ENCODE results near the gene TRAF4. TPM values are rescaled to one million over a fixed set of nuclear protein-coding genes. Genes with fewer than 3 reads are reported as not detected.
A peak's percentile ranks its signal among the peaks of the same experiment; 100 is the strongest.

Gene TRAF4
- total RNA-seq, 2 experiments from 2014 or later: 411 to 416 TPM

DNA sequence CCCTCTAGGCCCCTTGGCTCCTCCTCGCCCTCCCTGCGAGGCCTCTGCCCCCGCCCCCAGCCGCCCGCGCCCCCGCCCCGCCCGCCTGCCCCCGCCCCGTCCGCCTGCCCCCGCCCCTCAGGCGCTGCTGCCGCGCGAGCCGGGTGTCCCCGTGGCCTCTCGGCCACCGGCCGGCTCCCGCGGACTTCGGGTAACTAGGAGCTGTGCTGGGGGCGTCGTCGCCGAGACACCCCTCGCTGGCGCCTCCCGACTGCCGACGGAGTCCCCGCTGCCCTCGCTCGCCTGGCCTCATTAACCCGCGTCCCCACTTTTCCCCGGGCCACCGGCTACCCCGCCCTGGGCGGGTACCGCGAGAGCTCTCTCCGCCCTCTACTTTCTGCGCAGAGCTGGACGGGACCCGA lies 17.6 kb upstream of the TRAF4 start, which contains the start of gene TLCD1:
TLCD1 (minus strand) TSS at position 8 of the 401 bp plus-strand sequence. CDS start 136 bp downstream, outside the sequence.
- Histone ChIP-seq H3K36me3 (ENCODE audit: insufficient read depth, low read length) (peaks cover 40% of the 10 kb centered on the region), H3K9me3 (ENCODE audit: control insufficient read depth in 1 of 2, insufficient read depth in 1 of 2, low read length in 2 of 2) (no peaks in the 10 kb centered on the region), H3K27ac (ENCODE audit: low read depth in 1 of 2, low read length in 2 of 2) (peak within 1 kb of the TSS; percentile 99 to 100), H3K27me3 (ENCODE audit: control insufficient read depth in 1 of 2, insufficient read depth in 2 of 2, low read length in 2 of 2) (no peaks in the 10 kb centered on the region), H3K4me1 (ENCODE audit: insufficient read depth, low read length) (peaks cover 68% of the 10 kb centered on the region), H3K4me3 (ENCODE audit: low read length) (peak within 1 kb of the TSS; percentile 75)
- H3K27ac Mint-ChIP-seq: peak within 1 kb of the TSS; percentile 100
- H3K27me3 Mint-ChIP-seq: no peaks in the 10 kb centered on the region
- DNase-seq (peak; percentile 32 to 84 (median 56)), ATAC-seq (ENCODE audit: poor library complexity) (no peak)
- no peaks in the 10 kb centered on the region for H3K9me3 Mint-ChIP-seq
- H3K4me1 Mint-ChIP-seq (ENCODE audit: low read depth): peaks cover 66% of the 10 kb centered on the region
- POLR2A ChIA-PET: interaction anchor here (0.6 to 6.5 kb wide), 24 partner anchors 10 to 568 kb away, joined by 3 to 268 read pairs (median 6); partner anchors contain the start of genes BLTP2, DHRS13, FAM222B and FLOT2
- TF ChIP-seq, protein P1, sequence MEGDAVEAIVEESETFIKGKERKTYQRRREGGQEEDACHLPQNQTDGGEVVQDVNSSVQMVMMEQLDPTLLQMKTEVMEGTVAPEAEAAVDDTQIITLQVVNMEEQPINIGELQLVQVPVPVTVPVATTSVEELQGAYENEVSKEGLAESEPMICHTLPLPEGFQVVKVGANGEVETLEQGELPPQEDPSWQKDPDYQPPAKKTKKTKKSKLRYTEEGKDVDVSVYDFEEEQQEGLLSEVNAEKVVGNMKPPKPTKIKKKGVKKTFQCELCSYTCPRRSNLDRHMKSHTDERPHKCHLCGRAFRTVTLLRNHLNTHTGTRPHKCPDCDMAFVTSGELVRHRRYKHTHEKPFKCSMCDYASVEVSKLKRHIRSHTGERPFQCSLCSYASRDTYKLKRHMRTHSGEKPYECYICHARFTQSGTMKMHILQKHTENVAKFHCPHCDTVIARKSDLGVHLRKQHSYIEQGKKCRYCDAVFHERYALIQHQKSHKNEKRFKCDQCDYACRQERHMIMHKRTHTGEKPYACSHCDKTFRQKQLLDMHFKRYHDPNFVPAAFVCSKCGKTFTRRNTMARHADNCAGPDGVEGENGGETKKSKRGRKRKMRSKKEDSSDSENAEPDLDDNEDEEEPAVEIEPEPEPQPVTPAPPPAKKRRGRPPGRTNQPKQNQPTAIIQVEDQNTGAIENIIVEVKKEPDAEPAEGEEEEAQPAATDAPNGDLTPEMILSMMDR (IDR thresholded peaks at IDR 0.05): no peak
- peaks cover 54% of the 10 kb centered on the region for H3K36me3 Mint-ChIP-seq (ENCODE audit: low read depth)
- peak within 1 kb of the TSS; percentile 98 for H3K4me3 Mint-ChIP-seq
- CTCF ChIA-PET: interaction anchor here (0.6 to 10.8 kb wide), 40 partner anchors 9 to 419 kb away, joined by 3 to 373 read pairs (median 4); partner anchors contain the start of genes BLTP2, DHRS13, FAM222B and FLOT2
- intact Hi-C loops (cut with DNase I, micrococcal nuclease): loop anchor here (2.0 to 5.0 kb wide), 7 partner anchors 36 to 391 kb away; partner anchors contain the start of gene BLTP2 (in 1 of the 2)

DNA sequence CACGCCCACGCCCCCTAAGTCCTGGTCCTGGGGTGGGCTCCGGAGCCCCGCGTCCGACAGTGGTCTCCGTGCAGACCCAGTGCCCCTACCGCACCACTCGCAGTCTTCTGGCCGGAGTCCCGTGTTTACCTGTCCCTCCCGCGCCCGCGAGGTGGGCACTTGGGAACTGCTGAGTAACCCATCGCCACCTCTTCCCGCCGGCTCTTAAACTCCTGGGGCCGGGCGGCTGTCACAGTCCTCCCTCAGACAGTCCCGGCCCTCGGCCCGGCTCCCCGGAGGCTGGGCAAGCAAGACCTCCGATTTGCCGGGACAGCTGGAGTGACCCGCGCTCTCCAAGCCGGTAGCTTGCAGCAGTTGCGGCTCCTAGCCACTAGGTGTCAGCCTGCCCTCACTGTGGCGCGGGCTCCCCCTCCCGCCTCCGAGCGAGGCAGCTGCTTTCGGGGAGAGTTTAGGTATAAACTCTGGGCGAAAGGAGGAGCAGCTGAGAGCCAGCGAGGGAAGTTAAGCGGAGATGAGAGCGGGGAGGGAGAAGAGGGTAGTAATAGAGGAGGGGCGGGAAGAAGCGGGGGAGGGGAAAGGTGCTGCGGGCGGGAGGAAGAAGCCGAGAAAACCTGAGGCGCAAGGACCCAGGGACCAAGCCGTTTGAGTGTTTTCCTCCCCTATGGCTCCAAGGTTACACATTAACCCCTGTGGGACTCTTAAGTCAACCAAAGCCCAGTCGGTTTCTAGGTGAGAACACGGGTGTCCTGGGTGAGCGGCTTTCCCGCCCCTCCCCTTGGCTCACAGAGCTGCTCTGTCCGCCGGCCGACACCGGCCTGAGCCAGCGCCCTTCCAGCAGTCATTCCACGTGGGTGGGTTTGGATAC lies 17.0 kb upstream of the TRAF4 start:
- H3K36me3 Mint-ChIP-seq (ENCODE audit: low read depth): peaks cover 48% of the 10 kb centered on the region
- intact Hi-C loops (cut with DNase I, micrococcal nuclease): loop anchor here (1.0 to 5.0 kb wide), 10 partner anchors 17 to 390 kb away; partner anchors contain the start of genes BLTP2 (in 1 of the 2), DHRS13 (in 1 of the 2) and TRAF4 (in 1 of the 2)
- Histone ChIP-seq H3K27ac (ENCODE audit: low read depth in 1 of 2, low read length in 2 of 2) (peak overlapping the region; percentile 99 to 100), H3K4me3 (ENCODE audit: low read length) (peak overlapping the region; percentile 75), H3K36me3 (ENCODE audit: insufficient read depth, low read length) (peaks cover 34% of the 10 kb centered on the region), H3K4me1 (ENCODE audit: insufficient read depth, low read length) (peaks cover 62% of the 10 kb centered on the region), H3K9me3 (ENCODE audit: control insufficient read depth in 1 of 2, insufficient read depth in 1 of 2, low read length in 2 of 2) (no peaks in the 10 kb centered on the region), H3K27me3 (ENCODE audit: control insufficient read depth in 1 of 2, insufficient read depth in 2 of 2, low read length in 2 of 2) (no peaks in the 10 kb centered on the region)
- no peaks in the 10 kb centered on the region for H3K27me3 Mint-ChIP-seq
- ChIA-PET CTCF (interaction anchor here (0.5 to 10.8 kb wide), 43 partner anchors 9 to 693 kb away, joined by 3 to 373 read pairs (median 5); partner anchors contain the start of genes BLTP2, DHRS13, FAM222B and FLOT2), POLR2A (interaction anchor here (0.6 to 6.5 kb wide), 27 partner anchors 7 to 567 kb away, joined by 3 to 268 read pairs (median 6); partner anchors contain the start of genes BLTP2, DHRS13, FAM222B and FLOT2)
- peaks cover 62% of the 10 kb centered on the region for H3K4me1 Mint-ChIP-seq (ENCODE audit: low read depth)
- peak; percentile 82 to 94 (median 86) for DNase-seq
- ATAC-seq (ENCODE audit: poor library complexity): peak; percentile 43
- peak overlapping the region; percentile 100 for H3K27ac Mint-ChIP-seq
- TF ChIP-seq, protein P1 (IDR thresholded peaks at IDR 0.05): peak; percentile 99
- peak overlapping the region; percentile 98 for H3K4me3 Mint-ChIP-seq
- H3K9me3 Mint-ChIP-seq: no peaks in the 10 kb centered on the region

Measured in CD4-positive, alpha-beta T cell (primary cell).